Fibroblast of the conjunctiva (primary cell): ENCODE measurements around the gene TBL3.

Experiments used
- DNase-seq: peaks from one replicate; pipeline ENCODE4 v3.0.0-alpha.2; 2010; ENCODE audit warnings: low read depth

TBL3 gene

GRCh38 chr16:1982991-1983543 is 11.2 kb downstream of the TBL3 start:
- no peak for DNase-seq

GRCh38 chr16:1983544-1984346 is 11.9 kb downstream of the TBL3 start, which contains the start of gene GFER:
Gene GFER (plus strand): TSS chr16:1984193. CDS start chr16:1984219, 26 bp downstream.
- peak; percentile 86 for DNase-seq

GRCh38 chr16:1984347-1985225 is 12.7 kb downstream of the TBL3 start:
- DNase-seq = no peak

- no peak for DNase-seq
These were observed 13.8 kb downstream of the TBL3 start for GRCh38 chr16:1985466-1986150.

- no peak for DNase-seq
These were observed 15.3 kb downstream of the TBL3 start for GRCh38 chr16:1987198-1987597.

- DNase-seq = no peak
These were observed 17.6 kb downstream of the TBL3 start, which contains the start of gene SYNGR3 for GRCh38 chr16:1989209-1990100. Gene SYNGR3 (plus strand): TSS chr16:1989970. CDS start chr16:1990103, 133 bp downstream.

GRCh38 chr16:1990101-1990350 is 18.2 kb downstream of the TBL3 start:
- DNase-seq = no peak

GRCh38 chr16:1990351-1991134 is 18.7 kb downstream of the TBL3 start:
- DNase-seq = no peak

GRCh38 chr16:1991135-1991551 is 19.3 kb downstream of the TBL3 start:
- DNase-seq = no peak

- DNase-seq = no peak
These were observed 19.7 kb downstream of the TBL3 start for GRCh38 chr16:1991588-1991947.

GRCh38 chr16:1991948-1992703 is 20.3 kb downstream of the TBL3 start:
- peak; percentile 84 for DNase-seq

- no peak for DNase-seq
These were observed 21.0 kb downstream of the TBL3 start for GRCh38 chr16:1992704-1993317.

GRCh38 chr16:1993731-1994131 is 21.9 kb downstream of the TBL3 start:
- no peak for DNase-seq

- no peak for DNase-seq
These were observed 25.9 kb downstream of the TBL3 start for GRCh38 chr16:1997494-1998359.

GRCh38 chr16:1998360-1998835 is 26.5 kb downstream of the TBL3 start:
- DNase-seq = no peak

GRCh38 chr16:1998852-1999801 is 27.3 kb downstream of the TBL3 start:
- DNase-seq = no peak
